IMR-90 (cell line): ENCODE data around the gene CFDP1.

Experiments
- BHLHE40 ChIP-seq: fragments of 150-350 bp; IDR thresholded peaks from 2 replicates; pipeline ENCODE4 v1.6.1; 2016; ENCODE audit warnings: mild to moderate bottlenecking, low read depth, low read length
- CEBPB ChIP-seq: IDR thresholded peaks from 2 replicates; pipeline ENCODE4 v1.6.1; 2012; ENCODE audit warnings: low read depth, low read length, improper control_type of control experiment
- FOS ChIP-seq: fragments of 150-350 bp; IDR thresholded peaks from 2 replicates; pipeline ENCODE4 v1.6.1; 2016; ENCODE audit warnings: low read depth, low read length
- MAFK ChIP-seq: IDR thresholded peaks from 2 replicates; pipeline ENCODE4 v1.6.1; 2012; ENCODE audit warnings: low read depth, low read length, improper control_type of control experiment
- MAZ ChIP-seq: IDR thresholded peaks from 2 replicates; pipeline ENCODE4 v1.6.1; 2012; ENCODE audit warnings: low read depth, mild to moderate bottlenecking, low read length, improper control_type of control experiment, moderate library complexity, borderline replicate concordance
- MXI1 ChIP-seq: IDR thresholded peaks from 2 replicates; pipeline ENCODE4 v1.6.1; 2012; ENCODE audit warnings: low read depth, mild to moderate bottlenecking, low read length, moderate library complexity, borderline replicate concordance
- POLR2A ChIP-seq: IDR thresholded peaks from 2 replicates; pipeline ENCODE4 v1.6.1; 2012; ENCODE audit warnings: mild to moderate bottlenecking, low read depth, low read length
- RAD21 ChIP-seq: IDR thresholded peaks from 2 replicates; pipeline ENCODE4 v1.6.1; 2012; ENCODE audit warnings: low read length, improper control_type of control experiment
- RFX5 ChIP-seq: IDR thresholded peaks from 2 replicates; pipeline ENCODE4 v1.8.0; 2012; ENCODE audit warnings: low read depth, mild to moderate bottlenecking, low read length, moderate library complexity
- TF ChIP-seq, protein P1 (sequence below): fragments of 150-350 bp; IDR thresholded peaks from 2 replicates; pipeline ENCODE4 v1.6.1; 2017; ENCODE audit warnings: mild to moderate bottlenecking, antibody characterized with exemption, low read length, low read depth
- TF ChIP-seq, protein P2 (sequence below): conservative IDR thresholded peaks from 2 replicates; pipeline ENCODE4 v1.5.1; 2012; ENCODE audit warnings: mild to moderate bottlenecking, low read depth, low read length, improper control_type of control experiment
- TF ChIP-seq, protein P3 (sequence below): fragments of 150-350 bp; IDR thresholded peaks from 2 replicates; pipeline ENCODE4 v1.6.1; 2016; ENCODE audit warnings: low read depth, mild to moderate bottlenecking, low read length, moderate library complexity, borderline replicate concordance

DNA sequence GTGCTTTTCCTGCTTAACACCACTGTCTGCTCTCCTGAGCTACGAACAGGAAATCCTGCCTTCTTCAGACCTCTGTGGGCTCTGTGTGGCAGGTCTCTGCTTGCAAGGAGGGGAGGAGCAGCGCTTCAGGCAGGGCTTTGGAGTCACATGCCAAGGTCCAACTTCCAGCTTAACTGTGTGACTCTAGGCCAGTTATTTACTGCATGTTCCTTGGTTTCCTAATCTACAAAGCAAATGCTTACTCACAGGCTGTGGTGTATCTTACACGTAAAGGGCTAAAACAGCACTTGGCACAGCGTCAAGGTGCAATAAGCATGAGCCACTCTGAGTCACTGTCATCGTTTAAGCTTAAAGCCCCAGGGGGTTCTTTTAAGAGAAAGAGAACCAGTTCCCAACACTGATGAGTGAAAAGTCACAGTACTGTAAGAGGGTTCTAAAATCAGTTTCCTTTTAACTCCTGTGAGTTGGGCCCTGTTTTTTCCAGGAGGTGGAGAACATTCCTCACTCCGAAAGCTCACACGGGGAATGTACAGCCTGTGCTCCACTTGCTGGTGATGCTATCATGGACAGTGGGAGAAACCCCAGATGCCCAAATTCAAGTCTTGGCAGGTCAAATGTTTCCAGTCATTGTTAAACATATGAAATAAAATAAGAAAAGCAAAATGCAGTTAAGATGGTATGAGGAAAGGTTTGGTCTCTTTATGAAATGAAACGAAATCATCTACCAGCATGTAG lies 127.8 kb downstream of the CFDP1 start:
- TF ChIP-seq, protein P1, sequence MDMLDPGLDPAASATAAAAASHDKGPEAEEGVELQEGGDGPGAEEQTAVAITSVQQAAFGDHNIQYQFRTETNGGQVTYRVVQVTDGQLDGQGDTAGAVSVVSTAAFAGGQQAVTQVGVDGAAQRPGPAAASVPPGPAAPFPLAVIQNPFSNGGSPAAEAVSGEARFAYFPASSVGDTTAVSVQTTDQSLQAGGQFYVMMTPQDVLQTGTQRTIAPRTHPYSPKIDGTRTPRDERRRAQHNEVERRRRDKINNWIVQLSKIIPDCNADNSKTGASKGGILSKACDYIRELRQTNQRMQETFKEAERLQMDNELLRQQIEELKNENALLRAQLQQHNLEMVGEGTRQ, result peak; percentile 90
- peak; percentile 89 for TF ChIP-seq POLR2A
- TF ChIP-seq, protein P2, sequence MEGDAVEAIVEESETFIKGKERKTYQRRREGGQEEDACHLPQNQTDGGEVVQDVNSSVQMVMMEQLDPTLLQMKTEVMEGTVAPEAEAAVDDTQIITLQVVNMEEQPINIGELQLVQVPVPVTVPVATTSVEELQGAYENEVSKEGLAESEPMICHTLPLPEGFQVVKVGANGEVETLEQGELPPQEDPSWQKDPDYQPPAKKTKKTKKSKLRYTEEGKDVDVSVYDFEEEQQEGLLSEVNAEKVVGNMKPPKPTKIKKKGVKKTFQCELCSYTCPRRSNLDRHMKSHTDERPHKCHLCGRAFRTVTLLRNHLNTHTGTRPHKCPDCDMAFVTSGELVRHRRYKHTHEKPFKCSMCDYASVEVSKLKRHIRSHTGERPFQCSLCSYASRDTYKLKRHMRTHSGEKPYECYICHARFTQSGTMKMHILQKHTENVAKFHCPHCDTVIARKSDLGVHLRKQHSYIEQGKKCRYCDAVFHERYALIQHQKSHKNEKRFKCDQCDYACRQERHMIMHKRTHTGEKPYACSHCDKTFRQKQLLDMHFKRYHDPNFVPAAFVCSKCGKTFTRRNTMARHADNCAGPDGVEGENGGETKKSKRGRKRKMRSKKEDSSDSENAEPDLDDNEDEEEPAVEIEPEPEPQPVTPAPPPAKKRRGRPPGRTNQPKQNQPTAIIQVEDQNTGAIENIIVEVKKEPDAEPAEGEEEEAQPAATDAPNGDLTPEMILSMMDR, result no peak
- TF ChIP-seq MXI1, result peak; percentile 78
- peak; percentile 50; the same call in 1 of the 2 replicates for TF ChIP-seq MAZ
- TF ChIP-seq MAFK, result peak; percentile 68
- peak; percentile 93 for TF ChIP-seq CEBPB
- TF ChIP-seq RFX5, result no peak
- peak; percentile 93 for TF ChIP-seq BHLHE40
- no peak; the same call in 1 of the 2 replicates for TF ChIP-seq RAD21
- TF ChIP-seq, protein P3, sequence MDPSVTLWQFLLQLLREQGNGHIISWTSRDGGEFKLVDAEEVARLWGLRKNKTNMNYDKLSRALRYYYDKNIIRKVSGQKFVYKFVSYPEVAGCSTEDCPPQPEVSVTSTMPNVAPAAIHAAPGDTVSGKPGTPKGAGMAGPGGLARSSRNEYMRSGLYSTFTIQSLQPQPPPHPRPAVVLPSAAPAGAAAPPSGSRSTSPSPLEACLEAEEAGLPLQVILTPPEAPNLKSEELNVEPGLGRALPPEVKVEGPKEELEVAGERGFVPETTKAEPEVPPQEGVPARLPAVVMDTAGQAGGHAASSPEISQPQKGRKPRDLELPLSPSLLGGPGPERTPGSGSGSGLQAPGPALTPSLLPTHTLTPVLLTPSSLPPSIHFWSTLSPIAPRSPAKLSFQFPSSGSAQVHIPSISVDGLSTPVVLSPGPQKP, result no peak
- TF ChIP-seq FOS, result peak; percentile 98
